Measurements from ENCODE around the gene USH1G.
A peak's percentile ranks its signal among the peaks of the same experiment; 100 is the strongest.

Gene USH1G

DNA sequence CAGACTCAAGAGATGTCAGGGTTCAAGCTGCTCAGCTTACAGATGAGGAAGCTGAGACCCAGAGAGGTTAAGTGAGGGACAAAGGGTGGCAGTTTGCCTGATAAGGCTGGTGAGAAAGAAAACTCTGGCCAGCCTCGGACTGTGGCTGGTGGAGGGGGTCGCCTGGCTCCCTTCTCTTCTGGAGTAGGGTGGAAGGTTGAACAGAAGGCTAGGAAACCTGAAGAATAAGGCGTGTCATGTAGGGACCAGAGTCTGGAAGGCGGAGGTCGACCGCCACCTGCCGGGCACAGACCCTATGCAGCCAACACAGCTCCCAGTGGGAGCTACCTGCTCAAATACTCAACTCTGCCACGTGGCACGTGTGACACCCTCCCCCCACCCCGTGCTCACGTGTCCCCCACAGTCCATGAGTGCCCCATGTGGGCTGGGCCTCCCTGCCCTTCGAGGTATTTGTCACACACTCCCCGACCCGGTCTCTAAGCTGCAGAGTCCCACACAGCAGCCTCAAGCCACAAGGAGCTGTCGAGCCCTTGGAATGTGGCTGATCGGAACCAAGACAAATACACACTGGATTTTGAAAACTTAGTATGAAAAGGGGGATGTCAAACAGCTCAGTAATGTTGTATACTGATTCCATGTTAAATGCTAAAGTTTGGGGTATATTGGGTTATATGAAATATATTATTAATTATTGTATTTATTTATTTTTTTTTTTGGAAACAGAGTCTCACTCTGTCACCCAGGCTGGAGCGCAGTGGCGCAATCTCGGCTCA is 37.7 kb upstream of the USH1G start:
- TF ChIP-seq CTCF (conservative IDR thresholded peaks at IDR 0.05; ENCODE audit: control insufficient read depth, insufficient read depth, low read depth, low read length) = no peak
- DNase-seq (ENCODE audit: low read depth) = peak; percentile 15
- H3K4me3 ChIP-seq (ENCODE audit: control insufficient read depth, low read depth, low read length) = no peak overlapping the region

GRCh38 chr17:74959826-74960515 is 36.9 kb upstream of the USH1G start:
- DNase-seq (ENCODE audit: low read depth) = peak; percentile 35
- TF ChIP-seq CTCF (conservative IDR thresholded peaks at IDR 0.05; ENCODE audit: control insufficient read depth, insufficient read depth, low read depth, low read length) = no peak
- H3K4me3 ChIP-seq (ENCODE audit: control insufficient read depth, low read depth, low read length) = no peak overlapping the region

- peak; percentile 80 for TF ChIP-seq CTCF (conservative IDR thresholded peaks at IDR 0.05; ENCODE audit: control insufficient read depth, insufficient read depth, low read depth, low read length)
- peak; percentile 41 for DNase-seq (ENCODE audit: low read depth)
- no peak overlapping the region for H3K4me3 ChIP-seq (ENCODE audit: control insufficient read depth, low read depth, low read length)
Observed at GRCh38 chr17:74957935-74958740, 35.1 kb upstream of the USH1G start.

- TF ChIP-seq CTCF (conservative IDR thresholded peaks at IDR 0.05; ENCODE audit: control insufficient read depth, insufficient read depth, low read depth, low read length) = no peak
- no peak overlapping the region for H3K4me3 ChIP-seq (ENCODE audit: control insufficient read depth, low read depth, low read length)
- no peak for DNase-seq (ENCODE audit: low read depth)
Observed at GRCh38 chr17:74956093-74956492, 33.0 kb upstream of the USH1G start.

GRCh38 chr17:74954665-74955421 is 31.8 kb upstream of the USH1G start:
- DNase-seq (ENCODE audit: low read depth) = no peak
- H3K4me3 ChIP-seq (ENCODE audit: control insufficient read depth, low read depth, low read length) = no peak overlapping the region
- no peak for TF ChIP-seq CTCF (conservative IDR thresholded peaks at IDR 0.05; ENCODE audit: control insufficient read depth, insufficient read depth, low read depth, low read length)

DNA sequence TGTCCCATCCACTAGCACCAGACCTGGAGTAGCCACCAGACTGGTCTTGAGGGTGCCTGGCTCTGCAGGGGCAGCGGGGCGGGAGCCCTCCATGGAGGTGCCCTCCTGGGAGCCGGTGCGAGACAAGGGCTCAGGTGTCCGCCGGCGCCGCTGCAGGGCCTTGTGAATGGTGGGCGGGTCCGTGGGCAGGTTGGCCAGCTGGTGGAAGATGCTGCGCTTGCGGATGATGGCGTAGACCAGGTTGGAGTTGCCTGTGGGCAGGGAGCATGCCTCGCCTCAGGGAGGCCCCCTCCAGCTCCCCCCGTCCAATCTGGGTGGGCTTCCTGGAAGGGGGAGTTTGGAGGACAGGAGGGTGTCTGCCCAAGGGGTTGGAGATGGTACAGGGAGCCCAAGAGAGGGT is 31.1 kb upstream of the USH1G start:
- no peak for DNase-seq (ENCODE audit: low read depth)
- no peak overlapping the region for H3K4me3 ChIP-seq (ENCODE audit: control insufficient read depth, low read depth, low read length)
- no peak for TF ChIP-seq CTCF (conservative IDR thresholded peaks at IDR 0.05; ENCODE audit: control insufficient read depth, insufficient read depth, low read depth, low read length)

Measured in fibroblast of mammary gland (primary cell).